HG02623 (cell line): ENCODE results near the gene GFM2.
"Not testable (repeated sequence)": the region's sequence is repeated elsewhere in the genome, so short reads cannot be mapped to it uniquely, and the experiment has no call there.

Experiments used
- ATAC-seq: cut with Tn5 transposase; IDR thresholded peaks from one replicate; pipeline ENCODE4 v1.9.1; 2021; ENCODE audit warnings: moderate library complexity; ENCODE audit not compliant: unreplicated experiment

The GFM2 gene, protein sequence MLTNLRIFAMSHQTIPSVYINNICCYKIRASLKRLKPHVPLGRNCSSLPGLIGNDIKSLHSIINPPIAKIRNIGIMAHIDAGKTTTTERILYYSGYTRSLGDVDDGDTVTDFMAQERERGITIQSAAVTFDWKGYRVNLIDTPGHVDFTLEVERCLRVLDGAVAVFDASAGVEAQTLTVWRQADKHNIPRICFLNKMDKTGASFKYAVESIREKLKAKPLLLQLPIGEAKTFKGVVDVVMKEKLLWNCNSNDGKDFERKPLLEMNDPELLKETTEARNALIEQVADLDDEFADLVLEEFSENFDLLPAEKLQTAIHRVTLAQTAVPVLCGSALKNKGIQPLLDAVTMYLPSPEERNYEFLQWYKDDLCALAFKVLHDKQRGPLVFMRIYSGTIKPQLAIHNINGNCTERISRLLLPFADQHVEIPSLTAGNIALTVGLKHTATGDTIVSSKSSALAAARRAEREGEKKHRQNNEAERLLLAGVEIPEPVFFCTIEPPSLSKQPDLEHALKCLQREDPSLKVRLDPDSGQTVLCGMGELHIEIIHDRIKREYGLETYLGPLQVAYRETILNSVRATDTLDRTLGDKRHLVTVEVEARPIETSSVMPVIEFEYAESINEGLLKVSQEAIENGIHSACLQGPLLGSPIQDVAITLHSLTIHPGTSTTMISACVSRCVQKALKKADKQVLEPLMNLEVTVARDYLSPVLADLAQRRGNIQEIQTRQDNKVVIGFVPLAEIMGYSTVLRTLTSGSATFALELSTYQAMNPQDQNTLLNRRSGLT

DNA sequence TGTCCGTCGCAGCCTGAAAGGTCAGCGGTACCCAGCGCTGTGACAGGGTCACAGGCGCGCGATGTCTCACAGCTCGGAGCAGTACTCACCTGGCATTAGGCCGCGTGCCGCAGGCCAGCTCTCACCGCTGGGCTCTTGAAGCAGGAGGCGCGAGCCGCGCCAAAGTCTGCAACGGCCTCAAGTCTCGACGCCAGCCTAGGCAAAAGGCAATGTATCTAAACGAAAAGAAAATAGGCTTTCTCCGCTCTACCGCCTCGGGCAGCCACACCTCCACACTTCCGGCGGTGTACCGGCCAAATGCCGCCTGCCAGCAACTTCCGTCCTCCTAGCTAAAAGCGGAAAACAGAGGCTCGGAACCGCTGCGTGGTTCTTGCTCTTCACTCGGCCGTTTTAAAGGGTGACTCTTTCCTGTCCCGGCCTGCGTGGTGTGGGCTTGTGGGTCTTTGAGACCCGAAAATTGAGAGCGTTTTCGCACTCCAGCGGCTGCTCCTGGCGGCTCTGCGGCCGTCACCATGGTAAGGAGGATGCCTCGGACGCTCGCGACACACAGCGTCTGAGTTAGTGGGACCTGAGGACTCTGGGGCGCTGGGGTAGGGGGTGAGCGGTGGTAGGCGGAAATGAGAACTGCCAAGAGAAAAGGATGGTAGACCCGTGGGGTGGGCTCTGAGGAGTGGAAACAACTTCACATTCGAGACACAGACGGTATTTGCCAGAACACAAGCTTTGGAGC lies at the start of gene GFM2, which contains the start of gene NSA2:
GFM2 (minus strand) TSS at position 269 of the 730 bp plus-strand sequence. CDS start 3,375 bp downstream, outside the sequence.
NSA2 (plus strand) TSS at position 401 of the 730 bp plus-strand sequence; CDS start at position 513, 112 bp downstream.
- peak; percentile 86 for ATAC-seq

DNA sequence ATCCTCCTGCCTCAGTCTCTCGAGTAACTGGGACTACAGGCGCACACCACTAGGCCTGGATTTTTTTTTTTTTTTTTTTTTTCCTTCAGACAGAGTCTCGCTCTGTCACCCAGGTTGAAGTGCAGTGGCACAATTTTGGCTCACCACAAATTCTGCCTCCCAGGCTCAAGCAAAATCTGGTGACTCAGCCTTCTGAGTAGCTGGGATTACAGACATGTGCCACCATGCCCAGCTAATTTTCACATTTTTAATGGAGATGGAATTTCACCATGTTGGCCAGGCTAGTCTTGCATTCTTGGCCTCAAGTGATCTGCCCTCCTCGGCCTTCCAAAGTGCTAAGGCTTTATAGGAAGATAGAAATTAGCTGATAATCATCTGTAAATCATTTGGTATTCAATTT lies 44.0 kb upstream of the GFM2 start:
- ATAC-seq = no peak

DNA sequence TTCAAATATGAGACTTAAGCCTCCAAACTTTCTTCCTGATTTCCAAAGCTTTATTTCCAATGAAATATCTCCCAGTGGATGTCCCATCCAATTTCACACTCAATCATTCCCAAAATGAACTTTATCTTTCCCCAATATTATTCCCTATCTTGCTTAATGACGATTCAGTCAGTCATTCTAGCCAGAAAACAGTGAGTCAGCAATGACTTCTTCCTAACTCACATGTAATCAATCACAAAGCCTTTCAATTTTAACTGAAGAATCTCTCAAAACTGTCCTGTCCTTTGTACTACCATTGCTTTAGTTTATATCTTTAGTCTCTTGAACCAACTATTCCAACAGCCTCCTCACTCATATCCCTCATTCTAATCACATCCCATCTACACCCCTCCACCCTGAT lies 35.0 kb upstream of the GFM2 start:
- ATAC-seq = no peak

DNA sequence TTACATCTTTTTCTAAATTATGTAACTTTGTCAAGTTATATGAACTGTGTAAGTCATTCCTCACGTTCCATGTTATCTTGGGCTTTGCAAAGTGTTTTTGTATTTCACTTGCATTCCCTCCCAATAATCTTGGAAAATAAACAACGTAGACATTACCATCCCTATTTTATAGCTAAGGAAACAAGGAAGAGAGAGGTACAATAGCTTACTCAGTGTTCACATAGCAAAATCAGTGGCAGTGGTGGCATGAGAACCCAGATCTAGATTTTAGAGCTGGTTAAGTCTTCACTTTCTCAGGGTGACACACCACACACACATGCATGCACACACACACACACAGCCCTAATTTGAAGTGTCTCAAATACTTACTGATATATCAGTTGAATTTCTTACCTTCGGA lies 34.3 kb upstream of the GFM2 start:
- ATAC-seq = no peak

DNA sequence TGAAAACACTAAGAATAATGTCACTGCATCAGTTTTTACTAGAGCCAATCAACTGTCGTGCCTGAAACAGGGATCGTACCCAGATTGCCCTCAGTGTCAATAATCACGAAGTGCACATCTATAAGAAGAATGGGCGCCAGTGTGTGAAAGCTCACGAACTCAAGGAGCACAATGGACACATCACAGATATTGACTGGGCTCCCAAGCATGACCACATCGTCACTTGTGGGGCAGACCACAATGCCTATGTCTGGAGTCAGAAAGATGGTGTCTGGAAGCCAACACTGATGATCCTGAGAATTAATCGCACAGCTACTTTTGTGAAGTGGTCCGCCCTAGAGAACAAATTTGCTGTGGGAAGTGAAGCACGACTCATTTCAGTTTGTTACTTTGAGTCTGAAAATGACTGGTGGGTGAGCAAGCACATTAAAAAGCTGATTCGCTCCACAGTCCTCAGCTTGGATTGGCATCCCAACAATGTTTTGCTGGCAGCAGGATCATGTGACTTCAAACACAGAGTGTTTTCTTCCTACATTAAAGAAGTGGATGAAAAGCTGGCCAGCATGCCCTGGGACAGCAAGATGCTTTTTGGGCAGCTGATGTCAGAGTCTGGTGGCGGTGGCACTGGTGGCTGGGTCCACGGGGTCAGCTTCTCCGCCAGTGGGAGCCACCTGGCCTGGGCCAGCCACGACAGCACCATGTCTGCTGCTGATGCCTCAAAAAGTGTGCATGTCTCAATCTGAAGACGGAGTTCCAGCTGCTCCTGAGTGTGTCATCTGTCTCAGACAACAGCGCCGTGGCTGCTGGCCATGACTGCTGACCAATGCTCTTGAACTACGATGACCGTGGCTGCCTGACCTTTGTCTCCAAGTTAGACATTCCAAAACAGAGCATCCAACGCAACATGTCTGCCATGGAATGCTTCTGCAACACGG lies 32.3 kb upstream of the GFM2 start:
- no peak for ATAC-seq

DNA sequence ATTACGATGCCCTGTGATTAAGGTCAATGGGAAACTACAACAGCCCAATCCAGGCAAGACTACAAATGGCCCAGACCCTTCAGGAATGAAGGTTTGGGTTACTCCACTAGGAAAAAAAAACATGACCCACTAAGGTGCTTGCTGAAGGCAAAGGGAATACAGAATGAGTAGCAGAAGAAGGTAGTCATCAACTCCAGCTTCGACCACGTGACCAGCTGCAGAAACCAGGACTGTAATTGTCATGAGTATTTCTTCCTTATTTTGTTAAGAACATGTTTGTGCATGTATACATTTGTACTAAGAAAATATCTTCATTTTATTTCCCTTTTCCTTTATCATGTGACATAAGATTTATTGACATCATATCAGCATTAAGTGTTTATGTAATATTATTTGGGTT lies 24.8 kb upstream of the GFM2 start:
- ATAC-seq = not testable (repeated sequence)

DNA sequence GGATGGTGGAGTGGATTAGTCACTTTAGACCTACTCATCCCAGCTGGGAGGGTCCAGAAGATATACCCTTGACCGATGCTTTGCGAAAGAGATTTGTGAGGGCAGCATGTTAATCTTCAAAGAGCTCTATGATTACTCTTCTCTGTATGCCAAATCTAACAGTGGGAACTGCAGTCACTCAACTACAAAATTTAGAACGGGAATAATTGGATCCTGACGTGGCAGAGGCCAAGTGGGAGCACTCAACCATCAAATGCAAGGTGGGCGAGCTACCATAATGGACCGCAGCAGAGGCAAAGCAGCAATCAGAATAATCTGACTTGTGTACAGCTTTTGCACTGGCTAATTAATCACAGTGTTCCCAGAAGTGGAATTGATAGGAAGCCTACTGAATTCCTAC lies 20.5 kb upstream of the GFM2 start:
- no peak for ATAC-seq

DNA sequence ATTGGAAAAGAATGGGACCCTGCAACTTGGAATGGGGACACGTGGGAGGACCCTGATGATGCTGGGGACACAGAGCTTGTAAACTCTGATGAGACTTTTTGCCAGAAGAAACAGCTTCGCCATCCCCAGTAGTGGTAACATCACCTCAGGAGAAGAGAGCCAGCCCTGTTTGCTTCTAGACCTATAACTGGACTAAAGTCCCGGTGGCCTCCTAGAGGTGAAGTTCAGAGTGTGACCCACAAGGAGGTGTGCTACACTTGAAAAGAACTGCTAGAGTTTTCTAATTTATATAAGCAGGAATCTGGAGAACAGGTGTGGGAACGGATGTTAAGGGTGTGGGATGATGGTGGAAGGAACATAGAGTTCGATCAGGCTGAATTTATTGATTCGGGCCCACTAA lies 19.9 kb upstream of the GFM2 start:
- ATAC-seq = no peak

DNA sequence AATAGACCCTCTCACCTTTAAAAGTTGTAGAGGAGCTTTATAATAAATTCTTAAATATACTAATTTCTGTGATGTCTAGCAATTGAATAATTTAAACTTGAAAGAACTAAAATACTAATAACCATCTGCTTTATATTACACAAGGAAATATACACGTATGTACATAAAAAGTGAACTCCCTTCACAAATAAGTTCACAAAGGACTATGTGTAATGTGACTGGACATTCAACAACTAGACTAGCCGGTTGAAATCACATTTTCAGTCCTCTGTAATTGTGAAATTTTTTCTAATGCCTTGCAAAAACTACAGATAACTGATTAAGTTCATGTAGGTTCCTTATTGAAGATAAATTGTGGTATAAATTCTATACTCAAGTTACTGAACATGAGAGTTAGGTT lies 11.7 kb upstream of the GFM2 start:
- ATAC-seq = no peak

DNA sequence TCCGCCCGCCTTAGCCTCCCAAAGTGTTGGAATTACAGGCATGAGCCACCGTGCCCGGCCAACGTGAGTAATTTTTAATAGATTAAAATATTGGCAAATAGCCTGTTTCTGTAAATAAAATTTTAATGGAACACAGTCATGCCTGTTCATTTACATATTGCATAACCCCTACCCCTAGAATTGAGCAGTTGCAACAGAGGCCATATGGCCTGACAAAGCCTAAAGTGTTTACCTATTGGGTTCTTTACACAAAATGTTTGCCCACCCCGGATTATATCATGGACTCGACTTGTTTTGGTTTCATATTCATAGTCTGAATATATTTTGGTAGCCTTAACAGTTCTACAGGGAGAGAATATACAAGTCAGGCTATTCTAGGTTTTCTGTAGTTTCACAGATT lies 5.4 kb upstream of the GFM2 start:
- ATAC-seq = no peak

DNA sequence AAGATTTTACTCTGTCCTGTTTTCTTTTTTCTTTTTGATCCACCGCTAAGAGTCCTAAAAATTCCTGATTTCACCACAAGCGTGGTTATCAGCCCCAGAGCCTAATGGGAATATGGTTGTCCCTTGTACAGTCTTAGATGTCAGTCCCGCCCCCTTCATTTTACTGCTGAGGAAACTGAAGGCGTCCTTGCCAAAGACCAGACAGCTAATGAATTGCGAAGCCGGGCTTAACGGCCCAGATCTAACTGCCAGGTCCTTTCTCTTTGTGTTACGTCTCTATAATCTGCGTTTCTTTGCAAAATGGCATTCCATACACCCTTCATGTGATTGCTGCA lies 629 bp upstream of the GFM2 start:
- peak; percentile 20 for ATAC-seq

DNA sequence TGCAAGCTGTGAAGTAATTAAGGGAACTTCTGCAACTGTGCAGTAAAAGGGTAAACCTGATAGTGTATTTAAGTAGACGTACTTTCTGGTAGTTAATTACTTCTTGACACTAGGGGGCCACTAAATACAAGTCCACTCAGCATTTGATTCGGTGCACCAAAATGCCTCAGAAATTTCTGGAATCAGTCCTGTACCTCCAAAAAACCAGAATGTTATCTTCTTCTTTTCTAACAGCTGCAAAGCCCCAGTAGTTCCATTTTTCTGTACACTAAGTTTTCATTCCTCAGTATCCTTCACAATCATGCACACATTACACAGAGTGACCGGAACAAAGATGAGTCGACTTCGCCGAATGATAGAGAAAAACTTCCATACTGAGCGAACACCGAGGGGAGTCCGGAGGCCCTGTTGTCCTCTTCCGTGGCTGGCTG lies 484 bp downstream of the GFM2 start:
- ATAC-seq = peak; percentile 34

DNA sequence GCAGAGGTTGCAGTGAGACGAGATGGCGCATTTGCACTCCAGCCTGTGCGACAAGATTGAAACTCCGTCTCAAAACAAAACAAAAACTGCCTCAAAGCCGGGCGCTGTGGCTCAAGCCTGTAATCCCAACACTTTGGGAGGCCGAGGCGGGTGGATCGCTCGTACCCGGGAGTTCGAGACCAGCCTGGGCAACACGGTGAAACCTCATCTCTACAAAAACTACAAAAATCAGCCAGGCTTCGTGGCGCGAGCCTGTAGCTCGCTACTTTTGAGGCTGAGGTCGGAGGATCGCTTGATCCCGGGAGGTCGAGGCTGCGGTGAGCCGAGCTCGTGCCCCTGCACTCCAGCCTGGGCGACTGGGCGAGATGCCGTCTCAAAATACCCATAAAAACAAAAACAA lies 988 bp downstream of the GFM2 start:
- no peak for ATAC-seq

DNA sequence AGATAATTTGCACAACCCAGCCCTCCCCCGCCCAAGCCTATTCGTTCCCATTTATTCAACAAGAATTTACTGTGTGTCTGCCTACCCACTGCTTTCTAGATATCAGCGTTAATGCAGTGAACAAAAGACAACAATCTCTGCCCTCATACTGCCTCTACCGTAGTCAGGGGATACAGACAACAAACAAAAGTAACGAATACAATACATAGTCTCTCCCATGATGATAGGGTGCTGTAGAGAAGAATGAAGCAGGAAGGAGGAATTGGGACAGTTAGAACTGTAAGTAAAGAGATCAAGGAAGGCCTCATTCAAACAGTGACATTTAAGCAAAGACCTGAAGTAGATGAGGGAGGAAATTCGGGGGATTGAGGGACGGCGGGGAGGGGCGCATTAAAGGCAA lies 1.7 kb downstream of the GFM2 start:
- ATAC-seq = no peak

DNA sequence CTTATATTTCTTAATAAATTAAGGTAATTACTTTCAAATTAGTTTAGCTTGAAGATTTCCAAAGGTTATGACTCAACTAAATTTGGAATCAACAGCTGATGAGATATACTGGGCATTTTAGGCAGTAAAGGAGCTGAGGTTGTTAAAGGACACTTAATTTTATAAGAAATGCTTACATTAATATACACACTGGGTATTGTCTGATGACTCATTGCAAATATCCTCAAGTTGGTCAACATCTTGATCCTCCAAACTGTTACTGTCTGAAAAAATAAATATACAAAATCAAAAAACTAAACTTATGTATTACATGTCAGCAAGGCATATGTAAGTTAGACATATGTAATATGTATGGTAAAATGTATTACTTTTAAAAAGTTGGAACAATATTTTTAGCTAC lies 3.4 kb downstream of the GFM2 start:
- no peak for ATAC-seq

DNA sequence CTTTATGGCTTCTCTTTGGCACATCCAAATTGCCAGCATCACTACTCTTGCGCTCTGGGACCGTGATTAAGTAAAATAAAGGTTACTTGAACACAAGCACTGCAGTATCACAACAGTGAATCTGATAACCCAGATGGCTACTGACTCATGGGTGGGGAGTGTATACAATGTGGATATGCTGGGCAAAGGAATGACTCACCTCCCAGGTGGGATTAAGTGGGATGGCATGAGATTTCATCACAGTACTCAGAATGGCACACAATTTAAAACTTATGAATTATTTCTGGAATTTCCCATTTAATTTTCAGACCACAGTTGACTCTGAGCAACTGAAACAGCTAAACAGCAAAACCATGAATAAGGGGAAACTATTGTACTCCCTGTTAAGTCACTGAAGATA lies 4.3 kb downstream of the GFM2 start:
- no peak for ATAC-seq

DNA sequence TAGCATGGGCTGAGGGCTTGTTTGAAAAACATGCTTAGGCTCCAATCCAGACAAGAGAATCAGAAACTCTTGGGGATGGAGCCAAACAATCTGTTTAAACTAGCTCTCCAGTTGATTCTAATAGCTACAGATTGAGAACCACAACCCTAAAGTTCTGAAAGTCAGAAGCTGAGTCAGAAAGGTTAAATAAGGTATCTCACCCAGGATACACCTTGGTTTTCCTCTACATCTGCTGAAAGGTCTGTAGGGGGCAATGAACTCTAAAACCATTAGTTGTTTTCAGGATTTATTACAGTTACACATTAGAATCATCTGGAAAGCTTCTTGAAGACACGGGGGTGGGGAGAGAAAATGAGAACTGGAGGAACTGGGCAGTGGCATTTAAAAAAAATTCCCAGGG lies 5.7 kb downstream of the GFM2 start:
- ATAC-seq = no peak

DNA sequence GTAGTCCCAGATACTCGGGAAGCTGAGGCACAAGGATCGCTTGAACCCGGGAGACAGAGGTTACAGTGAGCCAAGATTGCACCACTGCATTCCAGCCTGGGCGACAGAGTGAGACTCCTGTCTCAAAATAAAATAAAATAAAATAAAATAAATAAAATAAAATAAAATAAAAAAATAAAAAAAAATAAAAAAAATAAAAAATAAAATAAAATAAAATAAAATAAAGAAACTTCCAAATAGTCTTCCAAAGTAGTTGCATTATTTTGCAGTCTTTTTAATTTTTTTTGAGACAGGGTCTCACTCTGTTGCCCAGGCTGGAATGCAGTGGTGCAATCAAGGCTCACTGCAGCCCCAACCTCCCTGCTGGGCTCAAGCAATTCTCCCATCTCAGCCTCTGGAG lies 18.2 kb downstream of the GFM2 start:
- ATAC-seq = not testable (repeated sequence)

DNA sequence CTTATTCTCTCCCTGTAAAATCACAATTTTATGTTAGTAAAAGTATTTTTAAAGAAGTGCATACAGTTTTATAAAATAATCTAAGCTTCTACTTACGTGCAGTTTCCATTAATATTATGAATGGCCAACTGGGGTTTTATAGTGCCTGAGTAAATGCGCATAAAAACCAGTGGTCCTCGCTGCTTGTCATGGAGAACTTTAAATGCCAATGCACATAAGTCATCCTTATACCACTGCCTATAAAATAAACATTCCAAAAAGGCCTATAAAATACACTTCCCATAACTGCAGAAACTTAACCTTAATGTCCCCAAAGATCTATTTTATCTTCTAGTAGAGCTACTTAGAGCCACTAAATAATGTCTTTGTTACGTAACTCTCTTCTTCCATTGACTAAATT lies 28.5 kb downstream of the GFM2 start:
- no peak for ATAC-seq

DNA sequence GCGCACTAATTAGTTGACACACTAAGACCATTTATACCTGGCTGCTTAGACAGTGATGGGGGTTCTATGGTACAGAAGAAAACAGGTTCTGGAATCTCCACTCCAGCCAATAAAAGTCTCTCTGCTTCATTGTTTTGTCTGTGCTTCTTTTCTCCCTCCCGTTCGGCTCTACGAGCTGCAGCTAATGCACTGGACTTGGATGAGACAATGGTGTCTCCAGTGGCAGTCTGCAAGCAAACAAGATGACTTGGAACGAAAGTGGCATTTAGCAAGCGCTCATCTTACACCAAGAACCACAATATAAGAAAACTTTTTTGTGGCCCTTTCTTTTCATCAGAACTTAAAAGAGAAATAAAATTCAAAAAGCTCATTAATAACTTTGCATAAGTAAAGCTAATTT lies 30.2 kb downstream of the GFM2 start:
- no peak for ATAC-seq

DNA sequence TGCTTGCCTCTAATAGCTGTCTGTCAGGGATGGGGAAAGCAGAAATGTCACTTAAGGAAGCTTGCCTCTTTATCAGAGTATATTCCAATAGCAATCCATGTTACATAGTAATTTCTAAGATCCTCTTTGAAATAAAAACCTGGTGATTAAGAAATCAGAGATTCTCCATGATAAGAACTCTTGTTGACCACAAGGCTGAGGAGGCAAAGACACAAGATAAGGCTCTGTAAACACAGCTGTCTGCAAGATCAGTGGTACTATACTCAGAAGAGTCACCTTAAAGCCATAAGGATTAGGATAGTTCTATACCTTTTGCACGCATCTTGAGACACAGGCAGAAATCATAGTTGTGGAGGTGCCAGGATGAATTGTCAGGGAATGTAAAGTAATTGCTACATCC lies 41.6 kb downstream of the GFM2 start:
- ATAC-seq = no peak
